GM18517 (cell line): ENCODE data around the gene PALD1.
A peak's percentile ranks its signal among the peaks of the same experiment; 100 is the strongest.

Experiments used
- ATAC-seq: cut with Tn5 transposase; IDR thresholded peaks from one replicate; pipeline ENCODE4 v1.9.1; 2021; ENCODE audit warnings: mild to moderate bottlenecking, moderate library complexity; ENCODE audit not compliant: unreplicated experiment

The PALD1 gene

DNA sequence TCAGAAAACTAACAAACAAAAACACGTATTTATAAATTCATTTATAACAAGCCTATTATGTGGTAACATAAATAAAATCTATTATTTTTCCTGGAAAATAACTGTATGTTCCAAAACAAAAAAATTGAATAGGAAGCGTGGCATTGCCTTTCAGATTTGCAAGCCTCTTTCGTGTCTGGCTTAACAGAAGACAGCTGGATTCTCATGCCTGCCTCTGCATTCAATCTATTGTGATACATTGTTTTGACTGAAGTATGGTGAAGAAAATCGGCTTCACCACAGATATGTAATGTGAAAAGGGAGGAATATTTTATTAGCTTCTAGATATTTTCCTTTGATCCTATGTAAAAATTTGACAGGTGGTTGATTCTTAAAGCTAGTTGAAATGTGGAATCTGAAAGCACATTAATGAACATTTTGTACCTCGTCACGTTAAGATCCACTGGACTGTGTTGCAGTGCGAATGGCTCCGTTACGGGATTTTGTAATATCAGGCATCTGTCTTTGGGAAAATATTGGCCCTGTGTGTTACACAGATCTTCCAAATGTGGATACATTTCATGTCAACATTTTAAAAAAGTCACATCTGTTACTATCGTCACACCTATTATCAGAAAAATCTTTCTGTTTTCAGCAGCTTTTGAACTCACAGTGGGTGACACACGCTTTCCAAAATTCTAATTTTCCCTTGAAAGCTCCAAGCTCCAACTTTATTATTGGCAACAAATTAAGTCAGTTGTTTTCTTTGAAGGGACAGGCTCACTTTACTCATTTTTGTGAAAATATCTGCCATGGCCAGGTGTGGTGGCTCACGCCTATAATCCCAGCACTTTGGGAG is 26.2 kb downstream of the PALD1 start:
- no peak for ATAC-seq

DNA sequence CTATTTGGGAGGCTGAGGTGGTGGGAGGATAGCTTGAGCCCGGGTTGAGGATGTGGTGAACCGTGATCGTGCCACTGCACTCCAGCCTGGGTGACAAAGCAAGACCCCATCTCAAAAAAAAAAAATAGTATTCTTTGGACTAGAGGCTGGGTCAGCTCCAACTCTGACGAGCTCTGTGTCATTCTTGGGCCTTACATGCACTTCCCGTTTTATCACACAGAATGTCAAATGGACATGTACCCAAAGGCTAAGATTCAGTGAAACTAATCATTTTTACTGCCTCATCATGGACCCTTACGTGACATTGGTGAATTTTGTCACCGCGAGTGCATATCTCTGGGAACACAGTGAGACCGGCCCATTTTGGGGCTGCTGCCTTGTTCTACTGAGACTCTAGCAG is 27.3 kb downstream of the PALD1 start:
- no peak for ATAC-seq

DNA sequence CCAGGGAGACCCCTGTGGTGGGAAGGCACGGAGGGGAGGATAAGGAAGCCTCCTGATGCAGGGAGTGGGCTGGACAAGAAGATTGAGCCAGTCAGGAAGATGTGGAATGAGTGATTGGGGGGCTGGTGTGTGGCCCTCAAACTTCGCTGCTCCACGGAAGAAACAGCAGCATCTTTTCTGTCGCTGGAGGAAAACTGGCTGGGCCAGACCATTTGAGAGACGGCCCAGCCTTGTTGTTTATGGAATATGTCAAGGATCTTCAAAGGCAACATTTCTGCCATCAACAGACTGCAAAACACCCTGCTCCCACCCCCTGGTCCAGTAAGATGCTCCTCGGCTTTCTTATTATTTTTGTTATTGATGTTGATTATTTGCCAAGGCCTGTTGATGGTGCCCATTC is 29.4 kb downstream of the PALD1 start:
- ATAC-seq = no peak

DNA sequence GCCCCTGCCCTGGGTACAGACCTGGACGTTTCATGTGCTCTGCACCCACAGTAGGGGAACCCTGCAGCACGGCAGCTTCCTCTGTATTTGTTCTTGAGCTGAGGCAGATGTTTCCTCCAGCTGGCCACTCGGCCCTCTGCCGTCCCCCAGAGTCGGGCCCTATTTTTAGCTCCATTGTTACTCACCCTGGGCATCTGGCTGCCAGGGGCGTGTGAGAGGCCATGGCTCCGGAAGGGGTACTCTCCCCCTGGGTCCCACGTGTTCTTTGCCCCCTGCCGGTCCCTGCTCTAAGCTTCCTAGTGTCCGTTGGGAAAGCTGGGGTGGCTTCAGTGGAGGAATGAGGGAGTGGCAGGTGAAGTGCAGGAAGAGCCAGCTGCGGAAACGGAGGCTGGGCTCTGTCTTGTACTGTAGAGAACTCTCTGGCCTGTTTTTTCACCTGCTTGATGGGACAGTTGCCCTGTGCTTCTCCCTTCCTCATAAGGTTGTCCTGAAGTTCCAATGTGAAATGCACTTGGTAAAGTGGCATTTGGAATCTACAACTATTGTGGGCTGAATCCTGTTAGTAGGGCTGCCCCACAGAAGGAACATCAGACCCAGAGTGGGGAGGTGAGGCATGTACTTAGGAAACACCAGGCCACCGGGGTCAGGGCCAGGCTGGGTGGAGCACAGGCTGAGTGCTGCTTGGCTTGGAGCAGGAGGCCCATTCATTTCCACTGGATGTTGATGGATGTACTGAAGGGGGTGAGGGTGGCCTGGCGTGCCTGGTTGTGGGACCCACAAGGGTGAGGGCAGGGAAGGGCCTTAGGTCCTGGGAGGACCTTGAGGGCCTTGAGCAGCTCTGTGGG is 30.6 kb downstream of the PALD1 start:
- no peak for ATAC-seq

DNA sequence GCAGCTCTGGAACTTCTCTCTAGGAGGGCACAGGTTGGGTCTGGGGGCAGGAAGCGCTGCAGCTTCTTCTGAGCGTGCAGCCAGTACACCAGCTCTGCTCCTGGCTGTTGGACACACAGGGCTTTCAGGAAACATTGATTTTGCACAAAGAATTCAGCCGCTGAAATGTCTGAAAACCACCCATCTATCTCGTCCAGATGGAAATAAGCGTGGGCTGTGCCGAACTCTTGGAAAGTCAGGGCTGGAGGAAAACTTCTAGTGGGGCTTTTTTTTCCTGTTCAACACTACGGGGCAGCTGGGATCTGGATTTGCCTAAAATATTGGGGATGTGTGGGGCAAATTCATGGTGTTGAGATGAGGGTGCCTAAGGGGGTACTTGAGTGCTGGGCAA is 31.2 kb downstream of the PALD1 start:
- no peak for ATAC-seq

DNA sequence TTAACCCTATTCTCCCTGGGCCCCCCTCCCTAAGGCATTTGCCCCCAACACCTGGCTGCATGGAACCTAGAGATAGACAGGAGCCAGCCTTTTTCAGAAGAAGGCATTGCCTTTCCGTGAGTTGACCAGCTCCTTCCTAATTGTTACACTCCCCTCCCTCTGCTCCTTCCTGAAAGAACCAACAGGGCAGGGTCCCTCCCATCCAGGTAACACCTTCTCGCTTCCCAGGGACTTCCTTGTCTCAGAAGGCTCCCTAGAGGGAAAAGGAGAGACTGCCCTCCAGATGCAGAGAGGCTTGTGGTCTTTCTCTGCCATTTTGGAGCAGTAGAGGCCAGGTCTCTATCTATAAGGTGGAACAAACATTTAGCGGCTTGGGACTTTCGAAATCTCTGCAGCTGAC is 31.9 kb downstream of the PALD1 start:
- ATAC-seq = no peak

DNA sequence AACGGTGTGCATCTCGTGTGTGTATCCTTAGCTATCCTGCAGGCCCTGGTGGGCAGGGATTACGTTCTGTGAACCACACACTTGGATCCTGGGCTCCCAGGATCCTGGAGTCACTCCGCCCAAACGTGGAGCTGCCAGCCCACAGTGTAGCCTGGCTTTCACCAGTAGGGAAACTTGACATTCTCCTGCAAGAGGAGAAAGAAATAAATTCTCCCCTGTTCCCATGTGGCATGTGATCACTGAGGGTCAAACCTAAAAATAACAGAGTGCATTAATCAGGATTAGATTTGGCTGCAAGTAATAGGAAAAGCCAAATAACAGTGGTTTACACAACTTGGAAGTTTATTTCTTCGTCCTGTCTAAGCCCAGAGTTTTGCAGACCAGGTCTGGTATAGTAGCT is 32.3 kb downstream of the PALD1 start:
- no peak for ATAC-seq

DNA sequence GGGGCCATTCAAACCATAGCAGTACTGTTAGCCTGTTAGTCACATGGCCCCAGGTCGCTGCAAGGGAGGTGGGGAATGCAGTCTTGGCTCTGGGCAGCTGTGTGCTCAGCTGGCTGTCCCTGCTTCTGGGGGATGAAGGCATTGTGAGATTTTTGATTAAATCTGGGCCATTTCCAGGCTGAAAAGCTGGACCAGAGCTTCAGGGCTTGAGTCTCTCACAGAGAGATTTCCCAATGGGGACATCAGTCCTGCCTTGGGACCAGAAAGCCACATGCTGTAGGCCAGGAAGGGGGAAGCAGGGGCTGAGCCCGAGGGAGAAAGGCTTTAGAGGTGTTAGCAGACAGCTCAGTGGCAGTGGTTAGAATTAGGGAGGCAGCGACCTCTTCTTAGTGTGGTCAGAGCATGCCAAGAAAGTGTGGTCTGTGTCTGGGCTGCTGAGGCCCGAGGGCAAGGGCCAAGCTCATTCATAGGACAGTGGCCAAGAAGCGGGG is 33.6 kb downstream of the PALD1 start:
- no peak for ATAC-seq

DNA sequence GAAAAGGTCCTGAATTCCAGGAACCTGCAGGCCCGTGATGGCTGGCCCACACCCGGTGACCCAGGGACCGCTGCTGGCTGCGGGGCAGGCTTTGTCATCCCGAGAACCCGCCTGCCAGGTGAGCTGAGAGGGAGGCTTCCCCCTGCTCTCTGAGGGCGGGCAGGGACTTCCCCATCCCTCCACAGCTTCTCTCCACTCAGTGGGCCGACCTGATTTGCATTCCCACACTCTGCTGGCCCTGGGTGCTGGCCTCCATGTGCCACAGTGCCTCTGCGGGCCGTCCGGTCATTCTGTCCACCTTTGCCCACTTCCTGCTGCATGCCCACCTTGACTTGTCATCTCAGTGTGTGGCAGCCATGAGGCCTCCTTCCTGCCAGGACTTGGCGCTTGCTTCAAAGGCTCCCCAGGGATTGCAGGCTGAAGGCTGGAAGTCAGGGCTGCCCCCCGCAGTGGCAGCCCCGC is 35.3 kb downstream of the PALD1 start:
- peak; percentile 81 for ATAC-seq

DNA sequence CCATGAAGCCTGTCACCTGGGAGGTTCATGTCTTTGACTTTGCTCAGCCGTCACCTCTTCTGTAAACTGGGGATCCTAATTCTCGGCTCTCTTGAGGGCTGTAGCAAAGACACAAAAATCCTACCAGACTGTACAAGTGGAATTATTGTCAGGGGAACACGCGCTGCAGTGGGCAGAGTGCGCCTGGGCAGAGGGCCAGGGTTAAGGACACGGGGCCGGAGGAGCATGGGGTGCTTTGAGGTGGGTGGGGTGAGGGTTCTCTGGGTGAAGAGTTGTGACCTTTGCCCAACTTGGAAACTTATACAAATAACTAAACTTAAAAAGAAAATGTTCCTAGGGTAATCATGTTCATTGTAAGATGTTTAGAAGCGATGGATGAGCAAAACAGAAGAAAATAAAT is 36.0 kb downstream of the PALD1 start:
- no peak for ATAC-seq

DNA sequence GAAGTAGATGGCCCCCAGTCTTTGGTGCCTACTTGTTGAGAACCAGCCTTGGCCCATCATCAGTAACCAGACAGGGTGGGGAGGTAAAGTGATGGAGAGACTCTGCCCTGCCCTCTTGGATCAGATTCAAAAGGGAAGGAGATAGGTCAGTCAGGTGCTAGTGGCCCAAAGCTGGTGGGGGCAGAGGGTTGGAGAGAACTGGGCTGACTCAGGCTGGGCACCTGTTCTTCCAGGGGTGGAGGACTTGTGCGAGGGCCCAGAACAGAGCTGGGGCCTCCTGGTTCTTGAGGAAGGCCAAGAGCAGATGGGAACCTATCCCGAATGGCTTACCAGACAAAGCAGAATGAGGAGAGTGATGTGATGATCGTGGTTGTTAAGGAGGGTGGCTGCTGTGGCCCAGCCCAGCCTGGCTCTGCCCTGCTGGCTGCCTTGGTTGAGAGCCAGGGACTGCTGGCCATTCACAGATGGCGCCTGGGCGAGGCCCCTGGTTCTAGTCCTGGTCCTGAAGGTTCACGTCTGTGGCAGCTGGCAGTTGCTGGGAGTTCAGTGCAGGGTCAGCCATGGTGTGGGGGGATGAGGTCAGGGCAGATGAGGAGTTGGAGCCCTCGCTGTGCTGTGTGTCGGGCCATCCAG is 36.6 kb downstream of the PALD1 start:
- ATAC-seq = no peak

DNA sequence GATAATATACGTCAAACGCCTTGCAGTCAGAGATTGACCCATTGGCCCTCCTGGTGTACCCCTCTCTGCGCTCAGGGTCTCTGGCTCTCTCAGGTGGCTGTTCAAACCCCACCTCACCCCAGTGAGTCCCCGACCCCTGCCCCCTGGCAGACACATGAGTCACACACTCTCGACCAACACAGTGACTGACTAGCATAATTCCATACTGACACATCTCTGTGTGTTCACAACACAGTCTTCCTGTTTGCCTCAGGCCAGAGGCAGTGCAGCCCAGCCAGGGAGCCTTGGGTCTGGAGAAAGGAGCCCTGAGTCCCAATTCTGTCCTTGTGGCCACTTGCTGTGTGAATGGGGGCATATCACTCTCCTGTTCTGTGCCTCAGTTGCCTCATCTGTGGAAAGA is 40.1 kb downstream of the PALD1 start:
- ATAC-seq = no peak

DNA sequence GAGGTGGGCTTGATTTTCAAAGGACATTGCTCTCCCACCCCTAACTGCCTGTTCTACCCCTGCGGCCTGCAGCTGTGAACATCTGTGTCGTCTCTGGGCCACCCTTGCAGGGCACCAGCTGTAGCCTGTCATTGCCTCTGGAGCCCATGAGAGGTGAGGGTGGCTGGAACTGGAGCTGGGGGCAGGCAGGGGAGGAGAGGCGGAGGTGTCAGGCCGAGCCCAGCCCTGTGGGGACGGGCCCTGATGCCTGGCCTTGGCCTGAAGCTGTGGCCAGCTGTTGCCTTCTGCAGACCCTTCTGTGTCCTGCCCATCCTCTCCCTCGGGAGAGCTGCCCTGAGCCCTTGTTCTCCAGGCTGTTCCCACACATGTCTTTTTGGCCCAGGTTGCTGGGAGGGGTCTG is 44.5 kb downstream of the PALD1 start:
- ATAC-seq = no peak

DNA sequence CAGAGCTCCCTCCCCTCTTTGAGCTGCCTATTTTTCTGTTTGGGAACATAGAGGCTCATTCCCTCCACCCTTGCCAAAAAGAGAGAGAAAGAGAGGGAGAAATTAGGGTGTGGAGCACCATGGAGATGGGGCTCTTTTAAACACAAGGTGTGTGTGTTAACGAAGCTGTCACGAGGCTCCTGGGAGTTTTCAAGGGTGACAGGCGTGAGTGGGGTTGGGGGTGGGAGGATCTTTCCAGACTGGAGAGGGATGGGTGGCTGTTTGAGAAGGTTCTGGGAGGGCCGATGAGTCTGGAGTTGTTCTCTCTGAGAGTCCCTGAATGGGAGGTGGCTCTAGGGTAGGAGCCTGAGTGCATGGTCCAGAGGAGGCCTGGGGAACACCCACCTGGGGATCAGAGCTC is 45.0 kb downstream of the PALD1 start:
- ATAC-seq = no peak

DNA sequence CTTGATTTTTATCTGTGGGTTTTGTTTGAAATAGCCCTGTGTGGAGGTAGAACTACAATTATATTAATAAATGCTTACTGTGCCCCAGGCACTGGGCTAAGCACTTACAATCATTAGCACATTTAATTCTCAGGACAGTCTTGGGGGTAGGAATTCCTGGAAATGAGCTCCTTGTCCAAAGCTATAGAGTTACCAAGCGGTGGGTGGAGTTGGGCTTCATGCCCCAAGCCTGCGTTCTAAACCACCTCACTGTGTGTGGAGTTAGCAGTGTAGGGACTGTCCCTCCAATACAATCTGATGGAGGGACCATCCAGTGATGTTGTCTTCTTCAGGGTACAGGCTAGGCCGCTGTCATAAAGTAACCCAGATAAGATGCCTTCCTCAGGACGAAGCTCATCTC is 49.7 kb downstream of the PALD1 start:
- ATAC-seq = no peak

DNA sequence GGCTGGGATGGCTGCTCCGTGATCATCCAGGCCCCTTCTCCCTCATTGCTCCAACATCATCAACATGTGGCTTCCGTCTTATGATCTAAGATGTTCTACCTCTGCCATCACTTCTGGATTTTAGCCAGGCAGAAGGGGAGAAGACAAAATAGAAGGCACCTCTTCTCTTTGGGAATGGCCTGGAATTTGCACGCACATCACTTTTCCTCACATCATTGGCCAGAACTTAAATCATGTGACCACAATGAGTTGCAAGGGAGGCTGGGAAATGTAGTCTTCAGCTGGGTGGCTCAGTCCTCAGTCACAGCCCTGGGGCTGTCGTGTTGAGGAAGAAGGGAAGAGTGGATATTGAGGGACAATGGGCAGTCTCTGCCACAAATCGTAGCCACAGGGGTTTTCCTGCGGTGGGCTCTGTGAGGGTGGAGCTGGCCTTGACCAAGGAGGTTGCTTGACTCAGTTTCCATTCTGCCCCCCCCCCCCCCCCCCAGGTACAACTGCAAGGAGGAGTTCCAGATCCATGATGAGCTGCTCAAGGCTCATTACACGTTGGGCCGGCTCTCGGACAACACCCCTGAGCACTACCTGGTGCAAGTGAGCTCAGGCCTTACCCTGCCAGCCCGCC is 50.3 kb downstream of the PALD1 start:
- ATAC-seq = no peak

DNA sequence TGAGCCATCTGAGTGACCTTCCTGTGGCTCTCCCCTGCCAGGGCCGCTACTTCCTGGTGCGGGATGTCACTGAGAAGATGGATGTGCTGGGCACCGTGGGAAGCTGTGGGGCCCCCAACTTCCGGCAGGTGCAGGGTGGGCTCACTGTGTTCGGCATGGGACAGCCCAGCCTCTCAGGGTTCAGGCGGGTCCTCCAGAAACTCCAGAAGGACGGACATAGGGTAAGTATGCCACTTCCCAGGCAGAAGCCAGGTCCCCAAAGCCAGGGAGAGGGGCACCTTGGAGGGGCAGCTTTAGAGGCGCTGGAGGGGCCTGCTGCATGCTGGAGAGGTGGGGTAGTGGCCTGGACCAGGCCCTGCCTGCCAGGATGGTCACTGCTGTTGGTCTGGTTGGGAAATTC is 51.3 kb downstream of the PALD1 start:
- ATAC-seq = no peak

DNA sequence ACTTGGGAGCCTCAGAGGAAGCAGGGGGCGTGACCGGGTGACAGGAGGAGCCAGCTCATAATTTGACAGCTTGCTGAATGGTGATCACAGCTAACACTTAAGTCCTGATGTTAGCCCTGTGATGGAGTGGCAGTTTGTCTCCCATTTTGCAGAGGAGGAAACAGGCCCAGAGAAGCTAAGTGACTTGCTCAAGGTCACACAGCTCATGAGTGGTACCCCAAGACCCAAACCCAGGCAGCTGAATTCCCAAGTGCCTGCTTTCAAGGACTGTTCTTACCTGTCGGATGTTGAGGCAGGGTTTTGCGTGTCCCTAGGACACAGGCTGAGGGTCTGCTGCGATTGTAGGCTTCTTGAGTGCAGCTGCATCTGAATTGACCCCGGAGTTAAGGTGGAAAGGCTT is 51.7 kb downstream of the PALD1 start:
- no peak for ATAC-seq

DNA sequence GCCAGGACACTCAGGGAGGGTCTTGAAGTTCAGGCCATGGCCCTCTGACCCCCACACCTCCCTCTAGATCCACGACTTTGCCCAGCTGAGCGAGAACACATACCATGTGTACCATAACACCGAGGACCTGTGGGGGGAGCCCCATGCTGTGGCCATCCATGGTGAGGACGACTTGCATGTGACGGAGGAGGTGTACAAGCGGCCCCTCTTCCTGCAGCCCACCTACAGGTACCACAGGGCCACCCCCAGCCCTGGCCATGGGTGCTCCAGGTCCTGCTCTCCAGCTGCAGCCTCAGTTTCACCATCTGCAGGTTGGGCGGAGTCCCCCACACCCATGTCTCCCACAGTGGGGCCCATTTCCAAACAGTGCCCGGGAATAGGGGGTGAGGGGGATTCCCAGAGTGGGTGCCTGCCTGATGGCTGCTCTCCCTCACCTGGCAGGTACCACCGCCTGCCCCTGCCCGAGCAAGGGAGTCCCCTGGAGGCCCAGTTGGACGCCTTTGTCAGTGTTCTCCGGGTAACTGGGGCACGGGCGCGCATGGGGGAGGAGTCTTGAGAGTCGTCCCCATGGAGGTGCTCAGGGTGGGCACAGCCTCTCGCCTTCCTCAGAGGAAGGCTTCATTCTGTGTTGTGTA is 54.1 kb downstream of the PALD1 start:
- ATAC-seq = no peak

DNA sequence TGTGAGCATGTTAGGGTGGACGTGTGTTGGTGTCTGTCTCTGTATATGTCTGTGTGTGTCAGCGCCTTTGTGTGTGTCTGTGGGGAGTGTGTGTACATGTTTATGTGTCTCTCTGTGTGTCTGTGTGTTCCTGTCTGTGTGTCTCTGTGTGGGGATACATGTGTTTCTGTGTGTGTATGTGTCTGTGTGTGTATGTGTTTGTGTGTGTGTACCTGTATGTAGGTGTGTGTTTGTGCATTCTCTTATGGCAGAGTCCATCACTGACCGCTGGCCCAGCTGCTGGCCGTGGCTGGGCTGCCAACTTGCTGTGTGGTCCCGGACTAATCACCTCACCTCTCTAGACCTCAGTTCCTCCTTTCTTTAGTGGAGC is 54.6 kb downstream of the PALD1 start:
- no peak for ATAC-seq

DNA sequence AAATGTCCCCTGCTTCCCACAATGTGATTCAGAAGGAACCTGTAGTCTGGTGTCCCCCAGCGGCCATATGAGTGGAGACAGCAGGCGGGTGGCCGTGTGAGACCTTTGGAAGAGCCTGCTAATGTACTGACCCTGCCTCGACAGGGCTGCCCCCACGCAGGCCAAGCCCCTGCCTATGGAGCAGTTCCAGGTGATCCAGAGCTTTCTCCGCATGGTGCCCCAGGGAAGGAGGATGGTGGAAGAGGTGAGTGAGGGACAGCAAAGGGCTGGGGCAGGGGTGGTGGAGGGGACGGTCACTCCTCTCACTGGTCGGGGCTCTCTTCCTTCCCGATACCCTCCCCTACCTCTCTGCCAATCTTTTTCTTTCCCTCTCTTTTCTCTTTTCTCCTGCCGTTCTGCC is 55.7 kb downstream of the PALD1 start:
- no peak for ATAC-seq
